CD14-positive monocyte (primary cell): ENCODE data around the gene FBXW7. TPM values are rescaled to one million over a fixed set of nuclear protein-coding genes. Genes with fewer than 3 reads are reported as not detected.
A peak's percentile ranks its signal among the peaks of the same experiment; 100 is the strongest.
"Not testable (repeated sequence)": the region's sequence is repeated elsewhere in the genome, so short reads cannot be mapped to it uniquely, and the experiment has no call there.

ENCODE experiments used
- DNase-seq, 3 donors: peaks; one replicate each; pipeline ENCODE4 v3.0.0-alpha.2; 2011 to 2022
- H2AFZ ChIP-seq: 2 replicates; pipeline ENCODE4 v1.6.0; 2012; ENCODE audit warnings: mild to moderate bottlenecking, low read depth, low read length, inconsistent platforms; ENCODE audit not compliant: insufficient read depth, poor library complexity, severe bottlenecking
- H3K27ac ChIP-seq, 2 donors: 1 replicate in 1 of 2; 2 replicates in 1 of 2; pipeline ENCODE4 v1.5.1; 2012 to 2013; ENCODE audit warnings: low read length in 2 of 2, control low read depth in 1 of 2, inconsistent platforms in 1 of 2, low read depth in 1 of 2, mild to moderate bottlenecking in 1 of 2
- H3K27me3 ChIP-seq, 2 donors: one replicate each; pipeline versions ENCODE4 v1.6.0 to v1.6.1; 2011 to 2013; ENCODE audit warnings: low read length in 2 of 2; ENCODE audit not compliant: control insufficient read depth in 2 of 2, insufficient read depth in 2 of 2
- H3K36me3 ChIP-seq, 2 donors: replicated peaks in 1 of 2; 1 replicate in 1 of 2; 2 replicates in 1 of 2; pipeline versions ENCODE4 v1.5.1 to v1.6.1; 2012 to 2013; ENCODE audit warnings: low read length in 2 of 2, control low read depth in 1 of 2, inconsistent platforms in 1 of 2, mild to moderate bottlenecking in 1 of 2; ENCODE audit not compliant: insufficient read depth in 2 of 2, control insufficient read depth in 1 of 2
- H3K4me1 ChIP-seq, 2 donors: 1 replicate in 1 of 2; 2 replicates in 1 of 2; pipeline versions ENCODE4 v1.5.1 to v1.6.1; 2012 to 2013; ENCODE audit warnings: low read length in 2 of 2, control low read depth in 1 of 2, inconsistent platforms in 1 of 2, mild to moderate bottlenecking in 1 of 2, moderate library complexity in 1 of 2; ENCODE audit not compliant: insufficient read depth in 2 of 2, control insufficient read depth in 1 of 2
- H3K4me2 ChIP-seq: replicated peaks from 2 replicates; pipeline ENCODE3; 2012; ENCODE audit warnings: low read length, moderate library complexity, mild to moderate bottlenecking; ENCODE audit not compliant: poor library complexity, severe bottlenecking; ENCODE audit errors: extremely low read depth
- H3K4me3 ChIP-seq, 3 experiments: fragments of 200-600 bp in 1 of 3; sonication (generic) in 1 of 3; replicated peaks in 1 of 3; 1 replicate in 2 of 3; 2 replicates in 1 of 3; pipeline ENCODE4 v1.5.1; 2011 to 2013; ENCODE audit warnings: low read length in 3 of 3, mild to moderate bottlenecking in 3 of 3, control low read depth in 2 of 3, low read depth in 2 of 3, inconsistent platforms in 1 of 3, moderate library complexity in 1 of 3
- H3K79me2 ChIP-seq: 2 replicates; pipeline ENCODE4 v1.6.0; 2012; ENCODE audit warnings: mild to moderate bottlenecking, control low read depth, inconsistent platforms, low read length, moderate library complexity; ENCODE audit not compliant: insufficient read depth
- H3K9ac ChIP-seq: 2 replicates; pipeline ENCODE4 v1.6.0; 2017; ENCODE audit warnings: low read length, mild to moderate bottlenecking; ENCODE audit not compliant: insufficient read depth, poor library complexity, severe bottlenecking
- H3K9me3 ChIP-seq, 2 donors: replicated peaks in 1 of 2; 1 replicate in 1 of 2; 2 replicates in 1 of 2; pipeline versions ENCODE4 v1.5.1 to v1.6.1; 2012 to 2013; ENCODE audit warnings: low read length in 2 of 2, control low read depth in 1 of 2; ENCODE audit not compliant: control insufficient read depth in 1 of 2, insufficient read depth in 1 of 2
- H4K20me1 ChIP-seq: 2 replicates; pipeline ENCODE4 v1.6.0; 2012; ENCODE audit warnings: mild to moderate bottlenecking, low read length, control low read depth, moderate library complexity; ENCODE audit not compliant: insufficient read depth
- H3K27ac Mint-ChIP-seq, 7 donors: one replicate each; pipeline ENCODE4 v1.8.0; 2020; ENCODE audit warnings: mild to moderate bottlenecking in 7 of 7, mixed read lengths in 7 of 7, moderate library complexity in 6 of 7, inconsistent platforms in 2 of 7
- H3K27me3 Mint-ChIP-seq, 3 donors: one replicate each; pipeline ENCODE4 v1.8.0; 2021 to 2022; ENCODE audit warnings: low read depth in 3 of 3, mild to moderate bottlenecking in 3 of 3, mixed read lengths in 3 of 3, moderate library complexity in 3 of 3, inconsistent platforms in 1 of 3
- H3K36me3 Mint-ChIP-seq, 2 donors: one replicate each; pipeline ENCODE4 v1.8.0; 2020; ENCODE audit warnings: mixed read lengths in 2 of 2, inconsistent platforms in 1 of 2, mild to moderate bottlenecking in 1 of 2
- H3K4me1 Mint-ChIP-seq: one replicate; pipeline ENCODE4 v1.8.0; 2020; ENCODE audit warnings: mild to moderate bottlenecking, mixed read lengths
- H3K4me3 Mint-ChIP-seq, 2 donors: one replicate each; pipeline ENCODE4 v1.8.0; 2020; ENCODE audit warnings: mild to moderate bottlenecking in 2 of 2, mixed read lengths in 2 of 2, moderate library complexity in 1 of 2
- H3K9me3 Mint-ChIP-seq, 7 donors: one replicate each; pipeline ENCODE4 v1.8.0; 2020 to 2022; ENCODE audit warnings: mixed read lengths in 7 of 7, mild to moderate bottlenecking in 6 of 7, moderate library complexity in 6 of 7, inconsistent platforms in 2 of 7
- WGBS: methylation state at CpG from one replicate; pipeline ENCODE4 v1.1.5; 2013; ENCODE audit warnings: missing lambda C conversion rate; ENCODE audit not compliant: insufficient coverage; 5-methylcytosine and 5-hydroxymethylcytosine counted together
- intact Hi-C, 2 donors: fragments of 100-400 bp; cut with micrococcal nuclease; formaldehyde crosslinking; loops; one replicate each; pipeline versions ENCODE4 v1.15.0 to v1.15.1; 2023
- polyA plus RNA-seq, 3 donors: library from polyadenylated mRNA; depleted of rRNA in 1 of 3; unstranded in 2 of 3; stranded (reverse) in 1 of 3; fragments of 300-500 nt in 2 of 3; fragments of >200 nt in 1 of 3; fragmentation: Illumina TruSeq in 2 of 3; gene quantifications; 1 replicate in 2 of 3; 2 replicates in 1 of 3; pipeline ENCODE4 v1.2.3, GENCODE V29; 2012 to 2021
- TF ChIP-seq, protein P1 (sequence below): fragments of 200-600 bp; IDR thresholded peaks from one replicate; pipeline ENCODE4 v1.8.0; 2022; ENCODE audit warnings: antibody characterized with exemption, mild to moderate bottlenecking

Gene FBXW7
- polyA plus RNA-seq, 3 donors = 25.1 to 44.9 (median 35.6) TPM

DNA sequence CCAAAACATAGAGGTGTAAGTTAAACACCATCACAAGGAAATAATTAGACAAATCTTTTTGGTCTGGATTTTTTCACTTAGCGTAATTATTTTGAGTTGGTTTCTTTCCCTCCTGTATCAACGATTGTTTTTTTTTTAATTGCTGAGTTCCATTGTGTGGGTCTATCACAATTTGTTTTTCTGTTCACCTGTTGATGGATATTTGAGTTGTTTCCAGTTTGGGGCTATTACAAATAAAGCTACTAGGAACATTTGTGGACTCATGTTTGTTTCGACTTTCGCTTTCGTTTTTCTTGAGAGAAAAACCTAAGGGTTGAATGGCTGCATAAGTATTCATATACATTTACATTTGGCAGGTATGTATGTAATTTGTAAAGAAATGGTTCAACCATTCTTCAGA, 20.4 kb upstream of the FBXW7 start:
- H3K36me3 Mint-ChIP-seq = no peaks in the 10 kb centered on the region
- TF ChIP-seq, protein P1, sequence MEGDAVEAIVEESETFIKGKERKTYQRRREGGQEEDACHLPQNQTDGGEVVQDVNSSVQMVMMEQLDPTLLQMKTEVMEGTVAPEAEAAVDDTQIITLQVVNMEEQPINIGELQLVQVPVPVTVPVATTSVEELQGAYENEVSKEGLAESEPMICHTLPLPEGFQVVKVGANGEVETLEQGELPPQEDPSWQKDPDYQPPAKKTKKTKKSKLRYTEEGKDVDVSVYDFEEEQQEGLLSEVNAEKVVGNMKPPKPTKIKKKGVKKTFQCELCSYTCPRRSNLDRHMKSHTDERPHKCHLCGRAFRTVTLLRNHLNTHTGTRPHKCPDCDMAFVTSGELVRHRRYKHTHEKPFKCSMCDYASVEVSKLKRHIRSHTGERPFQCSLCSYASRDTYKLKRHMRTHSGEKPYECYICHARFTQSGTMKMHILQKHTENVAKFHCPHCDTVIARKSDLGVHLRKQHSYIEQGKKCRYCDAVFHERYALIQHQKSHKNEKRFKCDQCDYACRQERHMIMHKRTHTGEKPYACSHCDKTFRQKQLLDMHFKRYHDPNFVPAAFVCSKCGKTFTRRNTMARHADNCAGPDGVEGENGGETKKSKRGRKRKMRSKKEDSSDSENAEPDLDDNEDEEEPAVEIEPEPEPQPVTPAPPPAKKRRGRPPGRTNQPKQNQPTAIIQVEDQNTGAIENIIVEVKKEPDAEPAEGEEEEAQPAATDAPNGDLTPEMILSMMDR = no peak
- H3K9ac ChIP-seq = no peak overlapping the region
- no peaks in the 10 kb centered on the region for H3K9me3 Mint-ChIP-seq
- no peak overlapping the region for H3K27ac ChIP-seq
- intact Hi-C loops = no loop called here
- no peak overlapping the region for H3K4me3 Mint-ChIP-seq
- no CpG with 5 or more reads among the region's 5 CpGs for WGBS
- peaks cover 24% of the 10 kb centered on the region for H3K4me1 Mint-ChIP-seq
- H3K27ac Mint-ChIP-seq = peak overlapping the region in 1 of 7 donors; percentile 16
- H3K27me3 Mint-ChIP-seq = peaks cover 0 to 1% (median 0%) of the 10 kb centered on the region in 3 donors
- H3K36me3 ChIP-seq = no peaks in the 10 kb centered on the region
- no peak for DNase-seq
- no peak overlapping the region for H2AFZ ChIP-seq
- no peak overlapping the region for H3K4me3 ChIP-seq
- no peaks in the 10 kb centered on the region for H3K79me2 ChIP-seq
- H4K20me1 ChIP-seq = no peaks in the 10 kb centered on the region
- no peak overlapping the region for H3K4me2 ChIP-seq
- H3K9me3 ChIP-seq = no peaks in the 10 kb centered on the region
- H3K4me1 ChIP-seq = peaks cover 13 to 18% of the 10 kb centered on the region in 2 donors
- no peaks in the 10 kb centered on the region for H3K27me3 ChIP-seq

DNA sequence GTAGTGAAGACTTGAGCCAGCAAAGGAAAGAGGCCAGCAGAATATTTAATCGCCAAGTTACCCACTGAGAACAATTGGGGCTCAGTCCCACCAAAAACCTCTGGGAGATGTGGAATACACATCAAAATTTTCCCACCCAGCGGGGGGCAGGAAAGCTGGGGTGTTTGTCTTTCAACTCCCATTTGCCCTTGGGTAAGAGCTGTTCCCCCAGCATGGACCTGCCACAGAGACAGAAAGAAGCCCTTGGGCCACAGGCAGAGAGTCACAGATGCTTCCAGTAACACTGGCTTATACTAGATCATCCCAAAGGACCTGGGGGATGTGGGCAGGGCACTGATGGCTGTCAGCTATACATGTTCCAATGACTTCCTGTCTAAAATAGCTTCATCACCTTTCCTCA, 18.9 kb upstream of the FBXW7 start:
- WGBS = 100% methylated on average over 1 of the region's 2 CpGs
- no peak for DNase-seq
- no peak overlapping the region for H2AFZ ChIP-seq

DNA sequence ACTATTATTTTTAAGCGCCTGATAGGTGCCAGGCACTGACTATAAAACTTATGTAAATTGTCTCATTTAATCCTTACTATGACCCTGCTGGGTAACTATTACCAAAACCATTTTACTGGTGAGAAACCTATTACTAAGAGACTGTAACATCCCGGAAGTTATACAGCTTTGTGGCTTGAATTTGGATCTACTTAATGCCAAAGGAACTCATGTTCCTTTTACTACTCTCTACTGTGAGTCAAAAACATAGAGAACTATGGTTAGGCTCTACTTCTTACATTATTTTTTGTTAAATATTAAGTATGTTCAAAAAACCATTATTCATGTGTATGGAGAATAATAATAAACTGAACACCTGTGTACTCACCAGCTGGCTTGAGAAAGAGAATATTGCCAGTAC, 14.8 kb upstream of the FBXW7 start:
- intact Hi-C loops, H2AFZ ChIP-seq, H3K9me3 ChIP-seq, H3K9me3 Mint-ChIP-seq, H3K9ac ChIP-seq, DNase-seq, H3K36me3 Mint-ChIP-seq, H3K36me3 ChIP-seq, H4K20me1 ChIP-seq, H3K27me3 Mint-ChIP-seq, H3K27ac ChIP-seq, H3K4me2 ChIP-seq, H3K79me2 ChIP-seq, H3K27me3 ChIP-seq, H3K4me3 Mint-ChIP-seq, H3K4me3 ChIP-seq, H3K27ac Mint-ChIP-seq: not testable (repeated sequence)
- WGBS = no CpG with 5 or more reads among the region's 2 CpGs
- peaks cover 19% of the 10 kb centered on the region for H3K4me1 Mint-ChIP-seq
- peaks cover 13 to 14% of the 10 kb centered on the region in 2 donors for H3K4me1 ChIP-seq

More for the DNA sequence above, 18.9 kb upstream of the FBXW7 start:
- Mint-ChIP-seq H3K4me1 (peaks cover 24% of the 10 kb centered on the region), H3K9me3 (no peaks in the 10 kb centered on the region), H3K27ac (no peak overlapping the region), H3K36me3 (no peaks in the 10 kb centered on the region), H3K4me3 (no peak overlapping the region), H3K27me3 (peaks cover 0 to 1% (median 0%) of the 10 kb centered on the region in 3 donors)
- Histone ChIP-seq H3K36me3 (no peaks in the 10 kb centered on the region), H3K4me3 (no peak overlapping the region), H3K4me2 (no peak overlapping the region), H4K20me1 (no peaks in the 10 kb centered on the region), H3K27me3 (no peaks in the 10 kb centered on the region), H3K4me1 (peaks cover 13 to 18% of the 10 kb centered on the region in 2 donors), H3K27ac (no peak overlapping the region), H3K9me3 (no peaks in the 10 kb centered on the region), H3K9ac (no peak overlapping the region), H3K79me2 (no peaks in the 10 kb centered on the region)
- intact Hi-C loops = no loop called here
- TF ChIP-seq, protein P1 = no peak
